Esophagus mucosa (tissue), 1 donor: ENCODE data around the gene SCD5. TPM values are rescaled to one million over a fixed set of nuclear protein-coding genes. Genes with fewer than 3 reads are reported as not detected.
A peak's percentile ranks its signal among the peaks of the same experiment; 100 is the strongest.

Experiments used
- ATAC-seq: fragments of 200-7000 bp; cut with Tn5 transposase; one replicate; pipeline ENCODE4 v1.9.1; 2020
- total RNA-seq: library from RNA; stranded (reverse); gene quantifications from one replicate; pipeline ENCODE4 v1.2.4, GENCODE V29; 2023
- donor health status: DM: yes; HTN: yes; CAD: no.

Gene SCD5
- total RNA-seq, 1 donor from 2014 or later: 1.9 TPM

DNA sequence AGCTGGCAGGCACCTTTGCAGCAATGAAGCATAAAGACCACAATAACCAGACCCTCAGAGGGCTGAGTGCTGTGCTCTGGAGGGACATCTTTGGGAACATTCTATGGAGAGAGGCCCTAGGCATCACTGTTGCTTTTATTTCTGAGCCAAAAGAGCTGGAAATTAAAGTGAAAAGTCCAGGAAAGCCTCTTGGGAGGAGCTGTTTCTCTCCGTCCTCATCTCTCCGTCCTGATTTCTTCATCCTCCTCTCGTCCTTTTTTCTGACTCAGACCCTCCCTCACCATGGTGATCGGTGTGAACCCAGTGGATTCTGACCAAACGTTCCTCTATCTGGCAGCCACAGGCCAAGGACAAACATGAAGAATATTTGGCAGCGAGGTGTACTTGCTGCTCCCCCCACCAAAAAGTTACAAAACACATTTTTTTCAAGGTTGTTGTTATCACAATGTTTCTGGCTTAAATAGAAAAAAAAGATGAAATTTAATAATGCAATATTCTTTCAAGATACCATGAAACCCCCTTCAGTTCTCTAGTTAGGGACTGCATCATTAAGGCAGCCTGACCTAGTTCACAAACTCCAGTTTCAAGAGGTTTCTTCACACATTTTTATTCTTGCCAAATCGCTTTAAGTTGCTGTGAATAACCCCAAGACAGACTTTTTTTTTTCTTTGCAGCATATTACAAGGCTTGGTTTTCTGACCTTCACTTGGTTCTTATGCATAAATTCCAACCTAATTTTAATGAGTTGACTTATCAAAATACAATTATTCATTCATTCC, 80.2 kb downstream of the SCD5 start:
- ATAC-seq: no peak

DNA sequence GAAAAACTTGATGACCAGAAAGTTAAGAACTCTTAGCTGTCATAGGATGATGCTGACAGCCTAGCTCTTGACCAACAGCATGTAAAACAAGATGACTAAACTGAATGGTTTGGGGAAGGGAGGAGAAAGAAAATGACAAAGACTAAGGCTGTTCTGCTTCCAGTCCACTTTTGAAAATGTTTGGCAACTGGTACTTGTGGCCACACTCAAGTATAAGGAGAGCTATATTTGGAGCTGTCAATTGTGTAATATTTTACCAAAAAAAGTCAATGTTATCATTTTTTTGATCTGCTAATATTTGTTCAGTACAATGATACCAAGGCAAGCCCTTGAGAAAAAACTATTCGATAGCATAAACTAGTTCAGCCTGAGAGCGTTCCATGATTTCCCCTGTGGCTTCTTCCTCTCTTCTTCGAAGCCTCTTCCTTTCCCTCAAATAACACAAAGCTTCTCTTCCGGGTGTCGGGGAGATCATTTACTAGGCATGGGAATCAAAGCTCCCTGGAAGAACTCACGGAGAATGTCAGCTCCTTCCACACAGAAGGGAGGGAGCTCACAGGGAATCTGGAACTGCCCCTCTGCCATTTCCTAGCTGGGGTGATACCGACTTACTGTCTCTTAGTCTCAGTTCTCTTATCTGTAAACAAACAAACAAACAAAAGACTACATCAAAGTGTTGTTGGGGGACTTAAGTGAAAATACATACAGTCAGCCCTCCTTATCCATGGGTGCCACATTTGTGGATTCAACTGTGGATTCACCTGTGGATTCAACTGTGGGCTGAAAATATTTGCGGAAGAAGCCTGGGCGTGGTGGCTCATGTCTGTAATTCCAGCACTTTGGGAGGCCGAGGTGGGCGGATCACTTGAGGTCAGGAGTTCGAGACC, 82.6 kb downstream of the SCD5 start:
- peak; percentile 53 for ATAC-seq

DNA sequence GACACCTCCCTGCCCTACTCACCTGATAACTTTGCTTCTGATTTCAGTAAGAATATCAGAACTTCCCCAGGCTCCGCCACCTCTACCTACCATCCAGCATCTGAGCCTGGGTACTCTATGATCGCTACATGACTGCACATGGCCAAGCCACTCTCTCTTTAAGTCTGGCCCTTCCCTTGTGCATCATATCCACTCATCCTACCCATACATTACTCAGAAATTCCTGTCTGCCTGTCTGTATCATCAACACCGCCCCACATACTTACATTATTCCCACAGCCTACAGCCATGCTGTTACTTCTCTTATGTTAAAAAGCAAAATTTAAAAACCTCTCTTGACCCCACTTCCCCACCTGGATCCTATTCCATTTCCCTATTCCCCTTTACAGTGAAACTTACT, 84.7 kb downstream of the SCD5 start:
- ATAC-seq: peak; percentile 73

DNA sequence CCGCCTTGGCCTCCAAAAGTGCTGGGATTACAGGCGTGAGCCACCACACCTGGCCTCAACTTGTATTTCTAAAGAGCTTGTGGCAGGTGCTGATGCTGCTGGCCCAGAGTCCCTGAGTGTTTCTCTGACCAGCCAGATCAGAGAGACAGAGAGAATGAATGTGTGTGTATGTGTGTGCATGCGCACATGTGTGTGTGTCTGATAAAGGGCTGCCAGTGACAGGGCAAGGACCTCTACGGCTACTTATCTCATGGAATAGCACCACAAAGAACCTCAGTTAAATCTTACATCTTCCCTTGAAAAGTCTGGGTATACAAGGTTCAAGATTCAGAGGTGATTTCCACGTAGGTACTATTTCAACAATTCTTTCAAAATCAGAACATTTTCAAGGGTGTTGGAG, 86.0 kb downstream of the SCD5 start:
- no peak for ATAC-seq

DNA sequence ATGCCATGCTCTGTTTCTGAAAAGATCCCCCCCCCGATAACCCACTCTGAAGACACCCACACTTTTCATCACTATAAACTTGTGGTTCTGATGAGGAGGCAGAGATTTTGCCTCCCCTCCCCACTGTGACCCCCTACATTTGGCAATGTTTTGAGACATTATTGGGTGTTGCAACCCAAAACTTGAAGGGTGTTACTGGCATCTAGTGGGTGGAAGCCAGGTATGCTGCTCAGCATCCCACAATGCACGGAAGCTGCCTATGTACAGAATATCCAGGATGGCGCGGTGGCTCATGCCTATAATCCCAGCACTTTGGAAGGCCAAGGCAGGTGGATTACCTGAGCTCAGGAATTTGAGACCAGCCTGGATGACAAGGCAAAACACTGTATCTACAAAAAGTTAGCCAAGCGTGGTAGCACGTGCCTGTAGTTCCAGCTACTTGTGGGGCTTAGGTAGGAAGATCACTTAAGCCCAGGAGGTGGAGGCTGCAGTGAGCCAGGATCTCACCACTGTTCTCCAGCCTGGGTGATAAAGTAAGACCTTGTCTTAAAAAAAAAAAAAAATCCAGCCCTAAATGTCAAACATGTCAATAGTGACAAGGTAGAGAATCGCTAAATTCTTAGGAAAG, 87.3 kb downstream of the SCD5 start:
- no peak for ATAC-seq

DNA sequence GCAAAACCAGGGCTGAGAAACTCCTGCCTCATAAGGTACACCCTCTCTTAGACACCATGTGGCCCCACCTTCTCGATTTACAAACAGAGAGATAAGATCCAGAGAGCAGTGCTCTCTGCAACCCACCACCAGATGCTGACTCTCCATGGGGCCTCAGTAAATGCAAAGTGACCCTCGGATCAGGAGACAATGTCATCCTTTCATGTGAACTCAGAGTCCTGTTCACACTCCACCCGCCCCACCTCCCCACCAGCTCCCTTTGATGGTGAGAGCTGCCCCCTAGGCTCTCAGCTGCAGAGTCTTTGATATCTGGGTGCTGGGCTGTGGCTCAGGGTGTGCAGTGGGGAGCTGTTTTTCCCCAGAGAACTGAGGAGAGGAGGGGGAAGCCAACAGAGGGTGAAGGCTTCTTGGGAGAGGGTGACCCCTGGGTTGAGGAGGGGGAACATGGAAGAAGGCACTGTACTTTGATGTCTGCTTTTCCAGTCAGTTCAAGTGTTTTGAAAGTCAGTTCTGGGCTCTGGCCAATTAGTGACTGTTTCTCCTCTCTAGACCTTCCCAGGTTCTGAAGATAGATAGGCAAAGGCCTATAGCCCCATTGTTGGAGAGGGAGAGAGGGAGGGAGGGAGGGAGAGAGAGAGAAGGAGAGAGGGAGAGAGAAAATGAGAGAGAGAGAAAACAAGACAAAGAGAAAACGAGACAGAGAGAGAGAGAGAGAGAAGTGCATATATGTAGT, 88.2 kb downstream of the SCD5 start:
- ATAC-seq: no peak

DNA sequence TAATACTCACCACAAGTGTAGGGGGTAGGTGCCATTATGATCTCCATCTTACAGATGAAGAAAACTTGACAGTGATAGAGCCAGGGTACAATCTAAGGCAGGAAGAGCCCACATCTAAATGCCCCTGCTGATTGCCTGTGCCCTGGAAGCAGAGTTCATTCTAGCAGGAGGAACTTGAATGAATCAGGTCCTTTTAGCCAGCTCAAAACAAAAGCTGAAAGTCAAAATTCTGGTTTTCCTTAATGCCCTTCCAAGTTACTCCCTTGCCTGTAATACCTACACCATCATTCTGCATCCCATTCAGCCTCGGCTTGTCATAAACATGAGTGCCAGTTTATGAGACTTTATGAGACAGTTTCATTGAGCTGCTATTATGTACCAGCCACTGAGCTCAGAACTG, 89.6 kb downstream of the SCD5 start:
- peak; percentile 76 for ATAC-seq

DNA sequence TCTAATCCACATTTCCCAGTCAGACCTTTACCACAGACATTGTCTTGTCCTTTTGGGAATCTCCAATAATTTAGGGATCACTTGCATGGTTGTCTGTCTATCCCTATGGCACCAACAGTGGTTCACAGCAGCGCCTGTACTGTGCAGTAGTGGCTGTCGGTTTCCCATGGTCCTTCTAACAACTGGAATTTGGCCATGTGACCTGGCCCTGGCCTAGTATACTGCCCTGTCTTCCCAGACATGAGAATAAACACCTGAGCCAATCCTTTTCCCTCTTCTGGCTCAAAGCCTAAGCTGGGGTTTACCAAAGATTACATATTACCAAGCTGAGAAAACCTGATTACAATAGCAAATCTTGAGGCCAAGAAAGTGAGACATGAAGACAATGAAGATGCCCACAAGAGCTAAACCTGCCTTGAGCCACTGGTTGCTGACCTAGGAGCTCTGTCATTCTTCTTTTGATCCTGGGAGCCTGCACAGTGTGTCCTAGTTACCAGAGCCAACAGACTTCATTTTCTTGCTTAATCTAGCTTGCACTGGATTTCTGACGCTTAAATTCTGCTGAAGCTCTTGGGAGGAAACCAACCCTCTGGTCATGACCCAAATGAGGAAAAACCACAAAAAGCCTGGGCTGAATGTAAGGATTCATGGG, 92.1 kb downstream of the SCD5 start:
- ATAC-seq: peak; percentile 71

DNA sequence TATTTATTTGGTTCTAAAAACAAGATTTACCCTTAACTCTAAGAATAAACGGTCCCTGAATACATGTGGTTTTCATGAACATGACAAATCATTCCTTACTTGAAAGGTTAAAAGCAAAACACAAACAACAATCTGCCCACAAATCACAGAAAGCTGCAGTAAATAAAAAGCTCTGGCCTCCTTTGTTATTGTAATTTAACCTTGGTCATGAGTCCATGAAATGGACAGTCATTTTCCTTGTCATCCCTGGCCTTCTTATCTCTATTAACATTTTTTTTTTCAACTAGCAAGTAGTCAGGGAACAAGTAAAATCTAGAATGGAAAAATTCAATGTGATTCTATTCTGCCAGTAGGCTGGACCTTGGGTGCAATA, 92.7 kb downstream of the SCD5 start:
- ATAC-seq: no peak

DNA sequence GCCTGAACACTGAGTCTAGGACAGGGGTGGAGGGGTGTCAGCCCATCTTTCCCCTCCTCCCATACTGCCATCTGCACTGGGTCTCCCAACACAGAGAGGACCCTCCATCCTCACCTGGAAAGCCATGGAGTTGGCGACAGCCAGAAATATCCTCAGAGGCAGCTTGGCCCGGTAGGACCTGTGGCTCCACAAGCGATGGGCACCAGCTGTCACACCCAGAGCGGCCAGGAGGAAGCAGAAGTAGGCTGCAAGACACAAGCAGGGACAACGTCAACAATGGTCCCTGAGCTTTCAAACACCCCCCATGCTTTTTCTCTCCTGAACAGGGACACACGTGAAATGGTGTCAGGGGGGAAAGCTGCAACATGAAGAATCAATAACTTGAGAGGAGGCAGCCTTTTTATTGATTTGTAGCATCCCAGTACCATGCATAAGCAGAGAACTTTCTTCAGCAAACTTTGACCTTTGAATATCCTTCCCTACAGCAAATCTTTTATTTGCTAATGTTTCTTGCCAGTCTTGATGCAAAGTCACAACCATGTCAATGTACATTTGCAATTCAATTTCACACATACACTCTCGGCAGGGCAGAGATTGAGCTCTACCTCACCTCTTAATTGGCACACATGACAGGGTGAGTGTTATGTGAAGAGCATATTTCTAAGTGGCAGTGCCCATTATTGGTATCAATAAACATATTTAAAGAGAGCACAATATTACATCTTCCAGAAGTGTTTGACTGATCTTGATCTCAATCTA, 93.2 kb downstream of the SCD5 start:
- no peak for ATAC-seq

DNA sequence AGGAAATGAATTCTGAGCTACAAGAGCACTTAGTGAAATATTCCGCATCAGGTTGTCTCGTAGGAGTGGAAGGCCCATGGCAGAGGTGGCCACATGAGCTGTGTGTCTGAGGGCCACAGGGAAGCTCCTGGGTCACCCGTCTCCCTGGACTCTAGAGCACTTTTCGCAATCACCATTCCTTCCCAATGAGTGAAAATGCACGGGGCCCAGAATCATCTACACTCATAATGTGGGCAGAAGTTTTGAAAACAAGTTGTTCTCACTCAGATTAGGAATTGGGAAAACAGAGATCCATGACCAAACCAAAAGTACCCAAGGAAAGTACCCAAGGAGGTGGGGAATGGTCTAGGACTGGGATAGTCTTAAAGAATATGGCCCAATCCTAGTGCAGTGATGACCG, 94.4 kb downstream of the SCD5 start:
- ATAC-seq: no peak

DNA sequence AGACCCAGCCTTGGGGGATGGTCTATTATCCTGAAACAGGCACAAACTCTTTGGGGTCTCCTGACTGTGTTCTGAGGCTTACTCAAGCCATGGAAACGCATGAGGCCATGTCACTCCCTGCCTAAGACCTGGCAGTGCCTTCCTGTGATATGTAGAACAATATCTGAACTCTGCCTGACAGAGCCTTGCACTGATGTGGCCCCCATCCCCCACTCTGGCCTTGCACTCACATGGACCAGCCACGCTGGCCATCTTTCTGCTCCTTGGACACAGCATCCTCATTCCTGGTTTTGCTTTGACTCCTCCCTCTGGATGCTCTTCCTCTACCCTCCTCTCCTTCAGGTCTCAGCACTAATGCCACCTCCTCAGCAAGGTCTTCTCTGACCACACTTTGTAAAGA, 100.2 kb downstream of the SCD5 start:
- no peak for ATAC-seq

DNA sequence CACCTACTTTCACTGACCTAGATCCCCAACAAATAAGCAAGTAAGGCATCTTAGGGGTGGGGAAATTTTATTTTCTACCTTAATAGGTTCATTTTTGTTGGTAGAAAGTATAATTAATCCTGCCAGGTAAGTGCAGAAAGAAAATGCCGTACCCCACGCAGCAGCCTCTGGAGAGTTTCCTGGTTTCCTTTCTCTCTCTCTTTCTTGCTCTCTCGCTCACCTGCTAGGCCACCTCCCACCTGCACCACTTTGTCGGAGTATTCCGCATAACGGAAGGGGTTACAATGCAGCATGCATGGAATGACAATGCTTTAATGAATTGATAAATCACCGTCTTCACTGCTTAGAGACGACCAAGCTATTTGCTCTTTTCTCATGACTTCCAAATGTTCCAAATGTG, 101.0 kb downstream of the SCD5 start:
- ATAC-seq: no peak

DNA sequence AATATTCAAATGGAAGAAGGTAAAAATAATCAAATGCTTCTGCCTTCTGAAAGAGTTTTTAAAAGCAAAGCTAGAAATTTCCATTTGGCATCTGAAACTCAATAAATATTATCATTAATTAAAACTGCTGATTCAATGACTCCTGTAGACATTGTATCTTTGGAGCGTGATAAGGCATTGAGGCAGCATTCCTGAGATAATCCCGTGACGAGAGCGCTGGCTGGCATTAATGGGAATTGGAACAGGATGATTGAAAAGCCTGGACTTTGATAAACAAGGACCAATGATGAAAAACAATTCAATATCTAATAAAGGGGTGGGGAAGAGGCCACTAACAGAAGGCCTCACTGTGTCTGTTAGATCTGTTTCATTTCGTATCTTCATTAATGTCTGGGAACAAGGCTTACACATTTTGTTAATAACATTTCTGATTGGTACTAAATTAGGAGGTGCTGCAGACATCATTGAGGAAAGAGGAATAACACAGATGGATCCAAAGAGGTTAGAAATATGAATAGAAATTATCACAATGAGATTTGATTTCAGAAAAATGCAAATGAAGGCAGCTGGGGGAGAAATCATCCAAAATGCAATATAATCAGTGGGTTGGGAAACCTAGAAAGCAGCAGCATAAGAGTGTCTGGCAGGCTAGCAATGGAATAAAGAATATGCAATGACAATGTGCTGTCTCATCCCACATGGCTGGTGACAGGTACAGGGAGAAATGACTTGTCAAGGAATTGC, 102.3 kb downstream of the SCD5 start:
- ATAC-seq: no peak

DNA sequence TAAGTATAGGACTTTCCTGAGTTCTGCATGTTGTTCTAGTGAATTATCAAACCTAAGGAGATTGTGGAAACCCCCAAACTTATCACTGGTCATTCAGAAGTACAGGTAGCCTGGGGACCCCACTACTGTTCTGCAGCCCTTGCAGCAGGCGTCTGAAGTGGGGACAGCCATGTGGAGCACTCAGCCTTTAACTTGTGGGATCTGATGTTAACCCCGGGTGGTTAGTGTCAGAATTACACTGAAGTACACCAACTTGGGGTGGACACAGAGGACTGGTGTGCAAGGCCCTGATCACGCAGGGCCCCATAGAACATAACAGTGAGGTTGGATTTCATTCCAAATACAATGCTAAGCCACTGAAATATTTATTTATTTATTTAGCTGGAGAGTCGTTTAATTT, 103.7 kb downstream of the SCD5 start:
- ATAC-seq: no peak

DNA sequence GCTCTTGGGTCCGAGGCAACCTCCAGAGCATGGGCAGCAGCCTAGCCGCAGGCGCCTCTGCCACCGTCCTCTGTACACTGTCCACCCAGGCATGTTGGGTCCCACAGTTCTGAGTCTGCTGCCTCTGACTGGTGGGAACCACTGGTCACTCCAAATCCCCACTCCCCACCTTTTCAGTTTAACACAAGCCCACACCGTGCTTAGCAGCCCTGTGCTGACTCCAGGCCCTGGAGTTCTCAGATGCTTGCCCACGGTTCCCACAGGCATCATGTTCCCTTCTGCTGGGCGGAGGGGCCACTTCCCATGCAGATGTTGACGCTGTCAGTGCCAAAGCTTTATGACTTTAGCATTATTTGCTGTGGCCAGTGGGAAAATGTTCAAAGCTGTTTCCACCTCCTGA, 104.5 kb downstream of the SCD5 start:
- no peak for ATAC-seq

DNA sequence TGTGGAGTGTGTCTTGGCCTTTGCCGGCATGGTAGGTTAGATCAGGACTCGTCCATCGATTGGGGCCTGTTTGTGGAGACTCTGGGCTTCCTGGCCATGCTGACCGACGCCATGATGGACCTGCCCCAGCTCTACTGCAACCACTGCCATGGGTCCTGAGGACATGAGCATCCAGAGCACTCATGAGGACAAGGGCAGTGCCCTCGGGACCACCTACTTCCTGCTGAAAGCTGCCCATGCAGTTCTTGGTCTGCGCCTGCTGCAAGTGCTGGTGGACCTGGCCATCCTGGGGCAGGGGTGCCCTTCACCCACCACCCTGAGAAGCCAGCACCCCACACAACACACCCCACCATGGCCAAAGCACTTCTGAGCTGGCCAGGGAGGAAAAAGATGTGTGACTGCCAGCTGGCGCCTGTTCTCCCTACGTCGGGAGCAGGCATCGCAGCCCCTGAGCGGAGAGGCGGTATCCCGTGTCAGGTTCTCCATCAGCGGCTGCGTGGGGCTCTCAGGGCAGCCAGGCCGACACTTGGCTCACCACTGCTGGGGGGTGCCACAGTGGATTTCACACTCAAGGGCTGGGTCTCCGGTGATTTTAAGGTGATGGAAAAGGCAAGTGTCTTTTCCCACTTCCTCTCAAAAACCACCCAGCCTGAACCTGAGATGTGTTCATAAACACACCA, 106.4 kb downstream of the SCD5 start:
- no peak for ATAC-seq

DNA sequence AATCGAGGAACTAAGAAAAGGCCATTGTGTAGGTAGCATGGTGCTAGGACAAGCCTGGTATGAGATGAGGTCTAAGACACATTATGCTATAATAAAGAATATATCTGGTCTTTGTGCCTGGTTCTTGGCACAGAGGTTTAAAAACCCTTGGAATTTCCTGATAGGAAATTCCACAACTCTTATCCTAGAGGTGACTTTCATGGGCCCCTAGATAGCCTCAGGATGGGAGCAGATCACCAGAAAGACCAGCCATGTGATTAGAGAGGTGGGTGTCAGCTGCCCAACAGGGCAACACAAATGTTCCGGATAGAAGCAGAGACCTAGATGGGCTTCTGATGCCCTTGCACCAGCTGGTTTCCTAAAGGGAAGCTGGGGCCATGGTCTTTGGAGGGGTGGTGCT, 107.2 kb downstream of the SCD5 start:
- ATAC-seq: no peak

DNA sequence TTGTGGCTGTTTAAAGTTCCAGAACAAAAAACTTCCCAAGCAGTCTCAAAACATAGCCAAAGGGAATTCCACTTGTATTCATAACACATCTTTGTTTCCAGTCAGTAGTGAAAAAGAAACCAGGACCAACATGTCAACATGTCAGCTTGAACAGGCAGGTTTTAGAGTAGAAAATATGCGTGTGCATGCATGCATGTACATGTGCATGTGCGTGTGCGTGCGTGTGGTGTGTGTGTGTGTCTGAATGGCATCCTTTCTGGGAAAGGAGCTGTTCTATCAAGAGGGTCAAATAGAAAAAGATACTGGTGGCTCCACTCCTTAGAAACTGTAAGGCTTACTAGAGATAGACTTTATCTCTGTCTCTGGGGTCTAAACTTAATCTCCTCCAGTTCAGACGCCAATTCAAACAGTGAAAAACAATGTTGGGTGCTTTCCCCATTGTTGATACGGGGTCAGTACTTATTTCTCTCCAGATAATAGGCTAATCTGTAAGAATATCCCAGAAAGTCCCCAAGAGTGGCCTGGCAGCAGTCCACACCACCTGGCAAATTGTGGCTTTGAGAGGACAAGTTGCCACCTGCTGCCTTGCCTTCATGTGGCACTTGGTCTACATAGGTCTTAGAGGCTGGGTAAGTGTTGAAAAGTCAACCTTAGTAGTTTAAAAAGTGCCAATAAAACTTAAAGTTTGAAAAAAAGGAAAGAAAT, 110.4 kb downstream of the SCD5 start:
- ATAC-seq: peak; percentile 33

DNA sequence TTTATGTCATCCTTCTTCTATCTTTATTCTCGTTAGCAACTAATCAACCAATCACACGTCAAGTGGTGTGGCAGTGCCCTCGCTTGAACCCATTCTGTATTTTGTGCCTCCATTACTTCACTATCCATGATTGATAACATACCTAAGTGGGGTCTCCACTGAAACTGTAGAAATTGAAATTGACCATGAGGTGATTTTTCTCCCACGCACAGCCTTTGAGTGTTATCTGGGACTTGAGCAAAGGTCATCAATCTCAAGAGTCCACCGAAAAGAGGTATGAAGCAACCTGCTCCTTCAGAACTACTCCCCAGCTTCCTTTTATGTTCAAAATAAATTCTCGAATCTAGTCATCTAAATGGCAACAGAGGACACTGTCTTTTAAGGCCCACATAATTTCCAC, 111.1 kb downstream of the SCD5 start:
- ATAC-seq: no peak
